Fibroblast of the aortic adventitia (primary cell): ENCODE measurements around the gene NBAS. TPM values are rescaled to one million over a fixed set of nuclear protein-coding genes. Genes with fewer than 3 reads are reported as not detected.

ENCODE experiments used
- DNase-seq: peaks from one replicate; pipeline ENCODE4 v3.0.0-alpha.2; 2010; ENCODE audit warnings: low read depth
- H3K4me3 ChIP-seq: 2 replicates; pipeline ENCODE4 v1.5.1; 2011; ENCODE audit warnings: low read depth, mild to moderate bottlenecking, control low read depth, low read length, moderate library complexity
- total RNA-seq: library from RNA; depleted of rRNA; stranded (reverse); fragments of >200 nt; gene quantifications from 2 replicates; pipeline ENCODE4 v1.2.3, GENCODE V29; 2012; ENCODE audit warnings: low replicate concordance
- TF ChIP-seq, protein P1 (sequence below): IDR thresholded peaks from 2 replicates; pipeline ENCODE4 v1.5.1; 2011; ENCODE audit warnings: mild to moderate bottlenecking, low read length, control low read depth, inconsistent platforms; ENCODE audit not compliant: insufficient read depth

NBAS gene
- total RNA-seq, 1 donor = 76.0 TPM

GRCh38 chr2:15565994-15566671, 5.0 kb upstream of the NBAS start:
- TF ChIP-seq, protein P1, sequence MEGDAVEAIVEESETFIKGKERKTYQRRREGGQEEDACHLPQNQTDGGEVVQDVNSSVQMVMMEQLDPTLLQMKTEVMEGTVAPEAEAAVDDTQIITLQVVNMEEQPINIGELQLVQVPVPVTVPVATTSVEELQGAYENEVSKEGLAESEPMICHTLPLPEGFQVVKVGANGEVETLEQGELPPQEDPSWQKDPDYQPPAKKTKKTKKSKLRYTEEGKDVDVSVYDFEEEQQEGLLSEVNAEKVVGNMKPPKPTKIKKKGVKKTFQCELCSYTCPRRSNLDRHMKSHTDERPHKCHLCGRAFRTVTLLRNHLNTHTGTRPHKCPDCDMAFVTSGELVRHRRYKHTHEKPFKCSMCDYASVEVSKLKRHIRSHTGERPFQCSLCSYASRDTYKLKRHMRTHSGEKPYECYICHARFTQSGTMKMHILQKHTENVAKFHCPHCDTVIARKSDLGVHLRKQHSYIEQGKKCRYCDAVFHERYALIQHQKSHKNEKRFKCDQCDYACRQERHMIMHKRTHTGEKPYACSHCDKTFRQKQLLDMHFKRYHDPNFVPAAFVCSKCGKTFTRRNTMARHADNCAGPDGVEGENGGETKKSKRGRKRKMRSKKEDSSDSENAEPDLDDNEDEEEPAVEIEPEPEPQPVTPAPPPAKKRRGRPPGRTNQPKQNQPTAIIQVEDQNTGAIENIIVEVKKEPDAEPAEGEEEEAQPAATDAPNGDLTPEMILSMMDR = no peak
- no peak overlapping the region for H3K4me3 ChIP-seq
- no peak for DNase-seq

DNA sequence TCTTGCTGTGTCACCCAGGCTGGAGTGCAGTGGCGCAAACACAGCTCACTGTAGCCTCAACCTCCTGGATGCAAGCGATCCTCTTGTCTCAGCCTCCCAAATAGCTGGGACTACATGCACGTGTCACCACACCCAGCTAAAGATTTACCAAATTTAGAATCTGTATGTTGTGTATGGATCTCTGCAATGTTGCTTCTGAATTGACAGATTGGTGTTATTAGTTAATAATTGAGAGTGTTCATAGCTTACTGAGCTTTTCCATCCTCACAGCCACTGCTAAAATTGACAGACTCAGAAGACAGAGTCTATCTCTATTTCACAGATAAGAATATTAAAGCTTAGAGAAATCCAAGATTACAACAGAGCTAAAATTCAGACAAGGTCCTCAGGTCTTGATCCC, 4.3 kb upstream of the NBAS start:
- no peak overlapping the region for H3K4me3 ChIP-seq
- DNase-seq = no peak
- TF ChIP-seq, protein P1 = no peak

DNA sequence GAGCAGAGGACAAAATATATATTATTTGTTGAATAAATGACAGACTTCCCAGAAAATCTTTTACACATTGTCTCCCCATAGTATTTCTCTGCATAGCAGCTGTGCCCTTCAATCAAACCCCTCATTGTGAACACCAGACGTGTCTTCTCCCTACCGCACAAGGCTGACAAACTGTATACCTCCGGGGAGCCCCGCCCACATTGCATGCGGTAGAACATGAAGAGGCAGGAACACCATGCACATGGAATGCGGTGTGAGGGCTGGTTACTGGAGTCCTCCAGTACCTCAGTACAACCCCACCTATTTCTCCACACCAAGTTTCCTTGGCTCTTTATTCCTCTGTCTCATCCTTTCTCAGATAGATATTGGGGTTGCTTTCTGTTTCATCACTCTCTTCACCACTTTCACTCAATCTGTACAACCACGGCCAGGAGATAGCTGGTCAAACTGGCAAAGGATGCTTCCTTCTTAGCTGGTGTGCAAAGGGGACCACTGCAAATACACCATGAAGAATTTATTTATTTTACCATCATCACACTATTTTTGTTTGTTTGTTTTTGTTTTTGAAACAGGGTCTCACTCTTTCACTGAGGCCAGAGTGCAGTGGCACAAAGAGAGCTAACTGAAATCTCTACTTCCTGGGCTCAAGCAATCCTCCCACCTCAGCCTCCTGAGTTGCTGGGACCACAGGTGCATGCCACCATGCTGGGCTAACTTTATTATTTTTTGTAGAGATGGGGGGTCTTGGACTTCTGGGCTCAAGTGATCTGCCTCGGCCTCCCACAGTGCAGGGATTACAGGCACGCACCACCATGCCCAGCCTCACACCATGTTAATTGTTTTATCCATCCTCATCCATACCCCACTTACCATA, 2.3 kb upstream of the NBAS start:
- TF ChIP-seq, protein P1 = no peak
- no peak for DNase-seq
- H3K4me3 ChIP-seq = no peak overlapping the region

DNA sequence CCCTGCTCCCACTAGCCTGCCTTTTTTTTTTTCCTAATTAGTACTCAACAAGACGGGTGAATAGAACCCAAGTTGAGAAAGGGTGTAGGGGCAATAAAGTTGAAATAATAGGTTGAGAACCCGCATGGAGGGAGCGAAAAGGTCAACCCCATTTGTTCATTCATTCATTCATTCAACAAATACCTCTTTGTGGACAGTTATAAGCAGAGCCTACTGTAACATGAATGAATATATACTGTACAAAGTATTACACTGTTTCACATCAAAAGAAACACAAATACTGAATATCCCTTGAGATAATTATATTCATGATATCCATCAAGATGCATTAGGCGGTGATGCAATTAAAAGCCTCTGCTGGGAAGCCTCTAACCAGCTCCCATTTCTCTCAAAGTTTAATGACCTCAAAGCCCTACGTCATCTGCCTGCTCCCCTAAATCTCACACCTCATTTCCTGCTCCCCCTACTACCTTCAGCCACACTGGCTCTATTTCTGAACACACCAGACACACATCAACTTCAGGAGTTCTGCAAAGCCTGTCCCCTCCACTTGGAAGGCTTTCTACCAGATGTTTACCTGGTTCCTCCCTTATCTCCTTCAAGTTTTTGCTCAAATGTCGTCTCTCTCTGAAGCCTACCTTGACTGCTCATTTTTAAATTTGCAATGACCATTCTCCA, 1.4 kb upstream of the NBAS start:
- DNase-seq = no peak
- no peak overlapping the region for H3K4me3 ChIP-seq
- TF ChIP-seq, protein P1 = no peak

- DNase-seq = peak; percentile 61
- TF ChIP-seq, protein P1 = no peak
- H3K4me3 ChIP-seq = peak overlapping the region; percentile 93
Measured at GRCh38 chr2:15561574-15562344, 625 bp upstream of the NBAS start.
